HG03442 (cell line): Measurements from ENCODE around the gene CASKIN1.
"Not testable (repeated sequence)": the region's sequence is repeated elsewhere in the genome, so short reads cannot be mapped to it uniquely, and the experiment has no call there.

Experiments
- ATAC-seq: cut with Tn5 transposase; IDR thresholded peaks from one replicate; pipeline ENCODE4 v1.9.1; 2021; ENCODE audit warnings: mild to moderate bottlenecking, moderate library complexity; ENCODE audit not compliant: unreplicated experiment

The CASKIN1 gene

GRCh38 chr16:2196162-2196980 is at the start of gene CASKIN1:
Gene CASKIN1 (minus strand): TSS chr16:2196605. CDS start chr16:2196432, 173 bp downstream.
- ATAC-seq, result no peak

GRCh38 chr16:2244926-2245795 is 48.8 kb upstream of the CASKIN1 start:
- ATAC-seq, result no peak

GRCh38 chr16:2244301-2244700 is 47.9 kb upstream of the CASKIN1 start:
- no peak for ATAC-seq

- no peak for ATAC-seq
Measured at GRCh38 chr16:2243781-2244180, 47.4 kb upstream of the CASKIN1 start.

- ATAC-seq, result no peak
Measured at GRCh38 chr16:2243031-2243528, 46.7 kb upstream of the CASKIN1 start.

GRCh38 chr16:2242598-2242997 is 46.2 kb upstream of the CASKIN1 start:
- no peak for ATAC-seq

- ATAC-seq, result not testable (repeated sequence)
Measured at GRCh38 chr16:2240331-2240730, 43.9 kb upstream of the CASKIN1 start.

- no peak for ATAC-seq
Measured at GRCh38 chr16:2238838-2239675, 42.7 kb upstream of the CASKIN1 start.

GRCh38 chr16:2238150-2238837 is 41.9 kb upstream of the CASKIN1 start:
- ATAC-seq, result no peak

GRCh38 chr16:2237493-2238149 is 41.2 kb upstream of the CASKIN1 start:
- no peak for ATAC-seq

GRCh38 chr16:2237102-2237482 is 40.7 kb upstream of the CASKIN1 start:
- no peak for ATAC-seq

- no peak for ATAC-seq
Measured at GRCh38 chr16:2236337-2237101, 40.1 kb upstream of the CASKIN1 start, which contains the start of gene DNASE1L2. Gene DNASE1L2 (plus strand): TSS chr16:2236444. CDS start chr16:2236817, 373 bp downstream.

GRCh38 chr16:2235695-2236336 is 39.4 kb upstream of the CASKIN1 start:
- ATAC-seq, result no peak

- no peak for ATAC-seq
Measured at GRCh38 chr16:2235234-2235651, 38.8 kb upstream of the CASKIN1 start.

- ATAC-seq, result no peak
Measured at GRCh38 chr16:2234813-2235170, 38.4 kb upstream of the CASKIN1 start.

- ATAC-seq, result no peak
Measured at GRCh38 chr16:2233872-2234812, 37.7 kb upstream of the CASKIN1 start.

GRCh38 chr16:2233046-2233775 is 36.8 kb upstream of the CASKIN1 start:
- no peak for ATAC-seq
